ENCODE measurements around the gene KCNIP4. TPM values are rescaled to one million over a fixed set of nuclear protein-coding genes. Genes with fewer than 3 reads are reported as not detected.

Gene KCNIP4
- total and polyA plus RNA-seq, 2 donors (not counting 1 experiment from before 2014, with no cell fraction given), result not detected

GRCh38 chr4:21167711-21168110, 780.9 kb downstream of the KCNIP4 start:
- no peak overlapping the region for H3K4me3 Mint-ChIP-seq
- H2AFZ ChIP-seq (ENCODE audit: insufficient read depth, low read depth, low read length, poor library complexity, severe bottlenecking), result no peak overlapping the region
- WGBS (ENCODE audit: insufficient coverage), result no CpG with 5 or more reads among the region's 1 CpG
- H3K27ac Mint-ChIP-seq, result no peak overlapping the region
- H4K20me1 ChIP-seq (ENCODE audit: control insufficient read depth, insufficient read depth, low read length, poor library complexity, severe bottlenecking), result no peaks in the 10 kb centered on the region
- ChIA-PET CTCF (no interaction called here), POLR2A (no interaction called here)
- no peaks in the 10 kb centered on the region for H3K9me3 Mint-ChIP-seq (ENCODE audit: insufficient read depth)
- ATAC-seq (ENCODE audit: low read depth) (no peak), DNase-seq (no peak)
- H3K36me3 ChIP-seq (replicated peaks in 1 of 2; ENCODE audit: control extremely low read depth in 1 of 2, control insufficient read depth in 1 of 2, extremely low read depth in 1 of 2, insufficient read depth in 2 of 2, low read length in 1 of 2), result no peaks in the 10 kb centered on the region
- intact Hi-C loops (cut with micrococcal nuclease), result no loop called here
- TF ChIP-seq CTCF (IDR thresholded peaks at IDR 0.05) (no peak), EZH2 (IDR thresholded peaks at IDR 0.05; ENCODE audit: borderline replicate concordance, insufficient read depth, low read depth, low read length, poor library complexity, severe bottlenecking) (no peak)
- H3K4me3 ChIP-seq (ENCODE audit: control extremely low read depth in 1 of 5, extremely low read depth in 1 of 5, insufficient read depth in 1 of 5, low read depth in 2 of 5, low read length in 4 of 5), result no peak overlapping the region
- no peak overlapping the region for H3K9ac ChIP-seq (ENCODE audit: low read length)
- H3K4me1 Mint-ChIP-seq, result no peaks in the 10 kb centered on the region
- peaks cover 0 to 4% (median 0%) of the 10 kb centered on the region in 3 donors for H3K9me3 ChIP-seq (ENCODE audit: control extremely low read depth in 1 of 3, control insufficient read depth in 2 of 3, insufficient read depth in 1 of 3, low read length in 2 of 3)
- H3K4me1 ChIP-seq (ENCODE audit: control insufficient read depth in 2 of 2, insufficient read depth in 2 of 2, low read length in 2 of 2), result no peaks in the 10 kb centered on the region
- H3K79me2 ChIP-seq (ENCODE audit: control insufficient read depth, insufficient read depth, low read length), result no peaks in the 10 kb centered on the region
- H3K27me3 Mint-ChIP-seq, result no peaks in the 10 kb centered on the region
- no peaks in the 10 kb centered on the region for H3K27me3 ChIP-seq (replicated peaks in 1 of 4; ENCODE audit: control extremely low read depth in 1 of 4, control insufficient read depth in 3 of 4, insufficient read depth in 4 of 4, low read length in 3 of 4)
- no peak overlapping the region for H3K27ac ChIP-seq (ENCODE audit: low read length in 2 of 2)
- no peak overlapping the region for H3K4me2 ChIP-seq (replicated peaks; ENCODE audit: low read depth, low read length, poor library complexity, severe bottlenecking)

GRCh38 chr4:21155367-21155766, 793.2 kb downstream of the KCNIP4 start:
- WGBS (ENCODE audit: insufficient coverage), result 82% methylated on average over 4 of the region's 4 CpGs
- H3K9me3 ChIP-seq (ENCODE audit: control extremely low read depth in 1 of 3, control insufficient read depth in 2 of 3, insufficient read depth in 1 of 3, low read length in 2 of 3), result no peaks in the 10 kb centered on the region
- H3K36me3 ChIP-seq (replicated peaks in 1 of 2; ENCODE audit: control extremely low read depth in 1 of 2, control insufficient read depth in 1 of 2, extremely low read depth in 1 of 2, insufficient read depth in 2 of 2, low read length in 1 of 2), result no peaks in the 10 kb centered on the region
- H3K4me3 ChIP-seq (ENCODE audit: control extremely low read depth in 1 of 5, extremely low read depth in 1 of 5, insufficient read depth in 1 of 5, low read depth in 2 of 5, low read length in 4 of 5), result no peak overlapping the region
- ATAC-seq (ENCODE audit: low read depth) (no peak), DNase-seq (no peak)
- peaks cover 2% of the 10 kb centered on the region for H3K9me3 Mint-ChIP-seq (ENCODE audit: insufficient read depth)
- no peak overlapping the region for H3K27ac Mint-ChIP-seq
- no peak overlapping the region for H3K4me2 ChIP-seq (replicated peaks; ENCODE audit: low read depth, low read length, poor library complexity, severe bottlenecking)
- no peak overlapping the region for H3K9ac ChIP-seq (ENCODE audit: low read length)
- CTCF ChIA-PET, result no interaction called here
- H3K27me3 ChIP-seq (replicated peaks in 1 of 4; ENCODE audit: control extremely low read depth in 1 of 4, control insufficient read depth in 3 of 4, insufficient read depth in 4 of 4, low read length in 3 of 4), result no peaks in the 10 kb centered on the region
- no peaks in the 10 kb centered on the region for H3K79me2 ChIP-seq (ENCODE audit: control insufficient read depth, insufficient read depth, low read length)
- POLR2A ChIA-PET, result no interaction called here
- no peaks in the 10 kb centered on the region for H4K20me1 ChIP-seq (ENCODE audit: control insufficient read depth, insufficient read depth, low read length, poor library complexity, severe bottlenecking)
- no peaks in the 10 kb centered on the region for H3K4me1 ChIP-seq (ENCODE audit: control insufficient read depth in 2 of 2, insufficient read depth in 2 of 2, low read length in 2 of 2)
- intact Hi-C loops (cut with micrococcal nuclease), result no loop called here
- H3K4me3 Mint-ChIP-seq, result no peak overlapping the region
- TF ChIP-seq EZH2 (IDR thresholded peaks at IDR 0.05; ENCODE audit: borderline replicate concordance, insufficient read depth, low read depth, low read length, poor library complexity, severe bottlenecking), result no peak
- no peak for TF ChIP-seq CTCF (IDR thresholded peaks at IDR 0.05)
- H3K4me1 Mint-ChIP-seq, result no peaks in the 10 kb centered on the region
- no peak overlapping the region for H2AFZ ChIP-seq (ENCODE audit: insufficient read depth, low read depth, low read length, poor library complexity, severe bottlenecking)
- no peaks in the 10 kb centered on the region for H3K27me3 Mint-ChIP-seq
- no peak overlapping the region for H3K27ac ChIP-seq (ENCODE audit: low read length in 2 of 2)
